CD14-positive monocyte (primary cell): Measurements from ENCODE around the gene POC5. TPM values are rescaled to one million over a fixed set of nuclear protein-coding genes. Genes with fewer than 3 reads are reported as not detected.

Experiments used
- DNase-seq, 3 donors: peaks; one replicate each; pipeline ENCODE4 v3.0.0-alpha.2; 2011 to 2022
- H2AFZ ChIP-seq: 2 replicates; pipeline ENCODE4 v1.6.0; 2012; ENCODE audit warnings: mild to moderate bottlenecking, low read depth, low read length, inconsistent platforms; ENCODE audit not compliant: insufficient read depth, poor library complexity, severe bottlenecking
- H3K27ac ChIP-seq, 2 donors: 1 replicate in 1 of 2; 2 replicates in 1 of 2; pipeline ENCODE4 v1.5.1; 2012 to 2013; ENCODE audit warnings: low read length in 2 of 2, control low read depth in 1 of 2, inconsistent platforms in 1 of 2, low read depth in 1 of 2, mild to moderate bottlenecking in 1 of 2
- H3K27me3 ChIP-seq, 2 donors: one replicate each; pipeline versions ENCODE4 v1.6.0 to v1.6.1; 2011 to 2013; ENCODE audit warnings: low read length in 2 of 2; ENCODE audit not compliant: control insufficient read depth in 2 of 2, insufficient read depth in 2 of 2
- H3K36me3 ChIP-seq, 2 donors: replicated peaks in 1 of 2; 1 replicate in 1 of 2; 2 replicates in 1 of 2; pipeline versions ENCODE4 v1.5.1 to v1.6.1; 2012 to 2013; ENCODE audit warnings: low read length in 2 of 2, control low read depth in 1 of 2, inconsistent platforms in 1 of 2, mild to moderate bottlenecking in 1 of 2; ENCODE audit not compliant: insufficient read depth in 2 of 2, control insufficient read depth in 1 of 2
- H3K4me1 ChIP-seq, 2 donors: 1 replicate in 1 of 2; 2 replicates in 1 of 2; pipeline versions ENCODE4 v1.5.1 to v1.6.1; 2012 to 2013; ENCODE audit warnings: low read length in 2 of 2, control low read depth in 1 of 2, inconsistent platforms in 1 of 2, mild to moderate bottlenecking in 1 of 2, moderate library complexity in 1 of 2; ENCODE audit not compliant: insufficient read depth in 2 of 2, control insufficient read depth in 1 of 2
- H3K4me2 ChIP-seq: replicated peaks from 2 replicates; pipeline ENCODE3; 2012; ENCODE audit warnings: low read length, moderate library complexity, mild to moderate bottlenecking; ENCODE audit not compliant: poor library complexity, severe bottlenecking; ENCODE audit errors: extremely low read depth
- H3K4me3 ChIP-seq, 3 experiments: fragments of 200-600 bp in 1 of 3; sonication (generic) in 1 of 3; replicated peaks in 1 of 3; 1 replicate in 2 of 3; 2 replicates in 1 of 3; pipeline ENCODE4 v1.5.1; 2011 to 2013; ENCODE audit warnings: low read length in 3 of 3, mild to moderate bottlenecking in 3 of 3, control low read depth in 2 of 3, low read depth in 2 of 3, inconsistent platforms in 1 of 3, moderate library complexity in 1 of 3
- H3K79me2 ChIP-seq: 2 replicates; pipeline ENCODE4 v1.6.0; 2012; ENCODE audit warnings: mild to moderate bottlenecking, control low read depth, inconsistent platforms, low read length, moderate library complexity; ENCODE audit not compliant: insufficient read depth
- H3K9ac ChIP-seq: 2 replicates; pipeline ENCODE4 v1.6.0; 2017; ENCODE audit warnings: low read length, mild to moderate bottlenecking; ENCODE audit not compliant: insufficient read depth, poor library complexity, severe bottlenecking
- H3K9me3 ChIP-seq, 2 donors: replicated peaks in 1 of 2; 1 replicate in 1 of 2; 2 replicates in 1 of 2; pipeline versions ENCODE4 v1.5.1 to v1.6.1; 2012 to 2013; ENCODE audit warnings: low read length in 2 of 2, control low read depth in 1 of 2; ENCODE audit not compliant: control insufficient read depth in 1 of 2, insufficient read depth in 1 of 2
- H4K20me1 ChIP-seq: 2 replicates; pipeline ENCODE4 v1.6.0; 2012; ENCODE audit warnings: mild to moderate bottlenecking, low read length, control low read depth, moderate library complexity; ENCODE audit not compliant: insufficient read depth
- H3K27ac Mint-ChIP-seq, 7 donors: one replicate each; pipeline ENCODE4 v1.8.0; 2020; ENCODE audit warnings: mild to moderate bottlenecking in 7 of 7, mixed read lengths in 7 of 7, moderate library complexity in 6 of 7, inconsistent platforms in 2 of 7
- H3K27me3 Mint-ChIP-seq, 3 donors: one replicate each; pipeline ENCODE4 v1.8.0; 2021 to 2022; ENCODE audit warnings: low read depth in 3 of 3, mild to moderate bottlenecking in 3 of 3, mixed read lengths in 3 of 3, moderate library complexity in 3 of 3, inconsistent platforms in 1 of 3
- H3K36me3 Mint-ChIP-seq, 2 donors: one replicate each; pipeline ENCODE4 v1.8.0; 2020; ENCODE audit warnings: mixed read lengths in 2 of 2, inconsistent platforms in 1 of 2, mild to moderate bottlenecking in 1 of 2
- H3K4me1 Mint-ChIP-seq: one replicate; pipeline ENCODE4 v1.8.0; 2020; ENCODE audit warnings: mild to moderate bottlenecking, mixed read lengths
- H3K4me3 Mint-ChIP-seq, 2 donors: one replicate each; pipeline ENCODE4 v1.8.0; 2020; ENCODE audit warnings: mild to moderate bottlenecking in 2 of 2, mixed read lengths in 2 of 2, moderate library complexity in 1 of 2
- H3K9me3 Mint-ChIP-seq, 7 donors: one replicate each; pipeline ENCODE4 v1.8.0; 2020 to 2022; ENCODE audit warnings: mixed read lengths in 7 of 7, mild to moderate bottlenecking in 6 of 7, moderate library complexity in 6 of 7, inconsistent platforms in 2 of 7
- CTCF ChIP-seq: fragments of 200-600 bp; IDR thresholded peaks from one replicate; pipeline ENCODE4 v1.8.0; 2022; ENCODE audit warnings: antibody characterized with exemption, mild to moderate bottlenecking
- WGBS: methylation state at CpG from one replicate; pipeline ENCODE4 v1.1.5; 2013; ENCODE audit warnings: missing lambda C conversion rate; ENCODE audit not compliant: insufficient coverage; 5-methylcytosine and 5-hydroxymethylcytosine counted together
- intact Hi-C, 2 donors: fragments of 100-400 bp; cut with micrococcal nuclease; formaldehyde crosslinking; loops; one replicate each; pipeline versions ENCODE4 v1.15.0 to v1.15.1; 2023
- polyA plus RNA-seq, 3 donors: library from polyadenylated mRNA; depleted of rRNA in 1 of 3; unstranded in 2 of 3; stranded (reverse) in 1 of 3; fragments of 300-500 nt in 2 of 3; fragments of >200 nt in 1 of 3; fragmentation: Illumina TruSeq in 2 of 3; gene quantifications; 1 replicate in 2 of 3; 2 replicates in 1 of 3; pipeline ENCODE4 v1.2.3, GENCODE V29; 2012 to 2021

POC5 gene
- polyA plus RNA-seq, 3 donors = 4.3 to 13.5 (median 5.5) TPM

- DNase-seq = no peak
- H2AFZ ChIP-seq = no peak overlapping the region
- H3K27me3 Mint-ChIP-seq = peaks cover 0 to 4% (median 2%) of the 10 kb centered on the region in 3 donors
- no peaks in the 10 kb centered on the region for H3K36me3 ChIP-seq
- no peak overlapping the region for H3K4me3 Mint-ChIP-seq
- no peak overlapping the region for H3K4me2 ChIP-seq
- H3K27ac ChIP-seq = no peak overlapping the region
- H3K27ac Mint-ChIP-seq = no peak overlapping the region
- H3K79me2 ChIP-seq = no peaks in the 10 kb centered on the region
- TF ChIP-seq CTCF = no peak
- no peaks in the 10 kb centered on the region for H3K36me3 Mint-ChIP-seq
- no peaks in the 10 kb centered on the region for H3K9me3 ChIP-seq
- no peak overlapping the region for H3K4me3 ChIP-seq
- H3K9ac ChIP-seq = no peak overlapping the region
- H4K20me1 ChIP-seq = no peaks in the 10 kb centered on the region
- intact Hi-C loops = no loop called here
- no peaks in the 10 kb centered on the region for H3K4me1 Mint-ChIP-seq
- peaks cover 0 to 10% (median 0%) of the 10 kb centered on the region in 7 donors for H3K9me3 Mint-ChIP-seq
- H3K27me3 ChIP-seq = no peaks in the 10 kb centered on the region
- no peaks in the 10 kb centered on the region for H3K4me1 ChIP-seq
These were observed 76.8 kb downstream of the POC5 start for GRCh38 chr5:75640395-75640794.

GRCh38 chr5:75639535-75640311, 77.5 kb downstream of the POC5 start:
- TF ChIP-seq CTCF = no peak
- Mint-ChIP-seq H3K27me3 (peaks cover 0 to 4% (median 2%) of the 10 kb centered on the region in 3 donors), H3K27ac (no peak overlapping the region), H3K9me3 (peaks cover 0 to 10% (median 1%) of the 10 kb centered on the region in 7 donors), H3K36me3 (no peaks in the 10 kb centered on the region), H3K4me3 (no peak overlapping the region), H3K4me1 (no peaks in the 10 kb centered on the region)
- intact Hi-C loops = no loop called here
- Histone ChIP-seq H3K4me3 (no peak overlapping the region), H3K4me1 (no peaks in the 10 kb centered on the region), H3K27ac (no peak overlapping the region), H3K9me3 (no peaks in the 10 kb centered on the region), H3K27me3 (no peaks in the 10 kb centered on the region), H3K9ac (no peak overlapping the region), H3K4me2 (no peak overlapping the region), H3K79me2 (no peaks in the 10 kb centered on the region), H3K36me3 (no peaks in the 10 kb centered on the region), H2AFZ (no peak overlapping the region), H4K20me1 (no peaks in the 10 kb centered on the region)
- no peak for DNase-seq
- WGBS = 100% methylated on average over 1 of the region's 3 CpGs
